DND-41 (cell line): ENCODE results near the gene KLHDC7B.

Experiments
- CTCF ChIP-seq: IDR thresholded peaks from 2 replicates; pipeline ENCODE4 v1.5.1; 2012; ENCODE audit warnings: borderline replicate concordance, low read length, moderate library complexity, mild to moderate bottlenecking; ENCODE audit not compliant: poor library complexity, severe bottlenecking; ENCODE audit errors: extremely low read depth
- EZH2 ChIP-seq: IDR thresholded peaks from 3 replicates; pipeline ENCODE4 v1.6.1; 2012; ENCODE audit warnings: borderline replicate concordance, low read depth, mild to moderate bottlenecking, moderate library complexity, low read length, inconsistent platforms; ENCODE audit not compliant: severe bottlenecking

- TF ChIP-seq CTCF (no peak), EZH2 (no peak)
Measured at GRCh38 chr22:50550395-50550794, 4.7 kb downstream of the KLHDC7B start.
